ENCODE data around the gene HAUS3.

DNA sequence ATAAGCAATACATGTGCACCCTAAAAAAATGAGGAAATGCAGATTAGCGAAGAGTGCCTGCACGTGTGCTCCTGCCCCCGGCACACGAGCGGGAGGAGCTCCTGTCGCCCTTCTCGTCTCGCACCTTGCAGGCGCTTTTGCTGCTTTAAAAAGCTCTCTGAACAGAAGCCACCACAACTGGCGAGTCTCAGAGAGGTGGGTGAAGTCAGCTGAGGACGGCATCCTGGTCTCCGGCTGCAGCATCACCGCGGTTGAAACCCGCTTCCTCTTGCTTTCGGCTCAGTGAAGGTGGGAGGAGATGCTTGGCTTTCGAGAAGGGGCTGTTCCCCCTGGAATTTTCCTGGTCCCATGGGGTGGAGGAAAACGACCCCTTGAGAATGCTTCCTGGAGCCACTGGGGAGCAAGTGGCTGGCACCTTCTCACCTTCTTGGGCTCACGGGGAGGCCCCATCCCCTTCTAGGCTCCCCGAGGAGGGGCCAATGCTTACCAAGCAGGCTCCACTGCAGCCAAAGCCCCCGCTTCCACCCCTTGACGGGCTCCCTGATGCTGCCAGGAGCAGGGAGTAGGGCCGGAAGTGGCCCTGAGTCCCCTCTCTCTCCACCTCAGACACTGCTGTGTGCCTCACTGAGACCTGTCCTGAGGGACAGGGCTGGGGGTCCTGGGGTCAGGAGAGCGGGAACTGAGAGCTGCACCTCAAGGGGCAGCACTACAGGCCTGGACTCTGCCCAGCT, 49.2 kb upstream of the HAUS3 start:
- TF ChIP-seq TEAD4 (IDR thresholded peaks at IDR 0.05), result no peak
- no peak for TF ChIP-seq EP300 (IDR thresholded peaks at IDR 0.05; ENCODE audit: borderline replicate concordance)
- TF ChIP-seq CREB1 (IDR thresholded peaks at IDR 0.05; ENCODE audit: low read depth), result no peak
- no peak for TF ChIP-seq REST (IDR thresholded peaks at IDR 0.05; ENCODE audit: low read depth)
- TF ChIP-seq EGR1 (IDR thresholded peaks at IDR 0.05), result no peak
- TF ChIP-seq TAF1 (IDR thresholded peaks at IDR 0.05; ENCODE audit: low read depth), result no peak
- TF ChIP-seq TCF12 (IDR thresholded peaks at IDR 0.05; ENCODE audit: low read depth), result no peak
- no peak for TF ChIP-seq FOXM1 (IDR thresholded peaks at IDR 0.05; ENCODE audit: borderline replicate concordance, low read depth)
- TF ChIP-seq YY1 (IDR thresholded peaks at IDR 0.05; ENCODE audit: low read depth), result no peak
- TF ChIP-seq, protein P1, sequence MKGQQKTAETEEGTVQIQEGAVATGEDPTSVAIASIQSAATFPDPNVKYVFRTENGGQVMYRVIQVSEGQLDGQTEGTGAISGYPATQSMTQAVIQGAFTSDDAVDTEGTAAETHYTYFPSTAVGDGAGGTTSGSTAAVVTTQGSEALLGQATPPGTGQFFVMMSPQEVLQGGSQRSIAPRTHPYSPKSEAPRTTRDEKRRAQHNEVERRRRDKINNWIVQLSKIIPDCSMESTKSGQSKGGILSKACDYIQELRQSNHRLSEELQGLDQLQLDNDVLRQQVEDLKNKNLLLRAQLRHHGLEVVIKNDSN (IDR thresholded peaks at IDR 0.05), result no peak
- TF ChIP-seq, protein P2, sequence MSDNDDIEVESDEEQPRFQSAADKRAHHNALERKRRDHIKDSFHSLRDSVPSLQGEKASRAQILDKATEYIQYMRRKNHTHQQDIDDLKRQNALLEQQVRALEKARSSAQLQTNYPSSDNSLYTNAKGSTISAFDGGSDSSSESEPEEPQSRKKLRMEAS (IDR thresholded peaks at IDR 0.05), result no peak

Measured in Ishikawa (cell line).